CD4-positive, alpha-beta T cell (primary cell): Measurements from ENCODE around the gene SLC2A9. TPM values are rescaled to one million over a fixed set of nuclear protein-coding genes. Genes with fewer than 3 reads are reported as not detected.

Experiments
- ATAC-seq: fragments of 200-7000 bp; cut with Tn5 transposase; one replicate; pipeline ENCODE4 v1.10.0; 2022; ENCODE audit warnings: mild to moderate bottlenecking; ENCODE audit not compliant: poor library complexity
- CTCF ChIA-PET: fragments of 350-600 bp; sonication (Branson Sonifier 250); formaldehyde crosslinking; loops from one replicate; lab custom pipeline; 2021; ENCODE audit warnings: antibody characterized with exemption, inconsistent platforms; lab: Charles Lee
- POLR2A ChIA-PET: fragments of 350-600 bp; sonication (Branson Sonifier 250); formaldehyde crosslinking; loops from one replicate; lab custom pipeline; 2021; ENCODE audit warnings: antibody characterized with exemption, inconsistent platforms; lab: Charles Lee
- DNase-seq, 14 experiments: peaks; one replicate each; pipeline ENCODE4 v3.0.0-alpha.2; 2013 to 2020; ENCODE audit warnings: mixed read lengths in 2 of 14
- H3K27ac ChIP-seq, 2 donors: one replicate each; pipeline versions ENCODE4 v1.5.1 to v1.7.0; 2013; ENCODE audit warnings: low read length in 2 of 2, low read depth in 1 of 2, mild to moderate bottlenecking in 1 of 2
- H3K27me3 ChIP-seq, 2 experiments: 1 replicate in 1 of 2; 2 replicates in 1 of 2; pipeline versions ENCODE4 v1.6.1 to v1.7.0; 2013; ENCODE audit warnings: low read length in 2 of 2, control low read depth in 1 of 2, mild to moderate bottlenecking in 1 of 2, moderate library complexity in 1 of 2; ENCODE audit not compliant: insufficient read depth in 2 of 2, control insufficient read depth in 1 of 2
- H3K36me3 ChIP-seq: one replicate; pipeline ENCODE4 v1.6.1; 2013; ENCODE audit warnings: low read length, control low read depth; ENCODE audit not compliant: insufficient read depth
- H3K4me1 ChIP-seq: one replicate; pipeline ENCODE4 v1.6.1; 2013; ENCODE audit warnings: low read length, control low read depth; ENCODE audit not compliant: insufficient read depth
- H3K4me3 ChIP-seq: one replicate; pipeline ENCODE4 v1.5.1; 2013; ENCODE audit warnings: mild to moderate bottlenecking, low read length, moderate library complexity
- H3K9me3 ChIP-seq, 2 experiments: 1 replicate in 1 of 2; 2 replicates in 1 of 2; pipeline versions ENCODE4 v1.6.1 to v1.7.0; 2013; ENCODE audit warnings: low read length in 2 of 2, mild to moderate bottlenecking in 2 of 2, control low read depth in 1 of 2, moderate library complexity in 1 of 2; ENCODE audit not compliant: control insufficient read depth in 1 of 2, insufficient read depth in 1 of 2
- H3K27ac Mint-ChIP-seq: one replicate; pipeline ENCODE4 v1.8.0; 2020; ENCODE audit warnings: mixed read lengths
- H3K27me3 Mint-ChIP-seq: one replicate; pipeline ENCODE4 v1.8.0; 2021; ENCODE audit warnings: mixed read lengths
- H3K36me3 Mint-ChIP-seq: one replicate; pipeline ENCODE4 v1.8.0; 2021; ENCODE audit warnings: low read depth, mixed read lengths
- H3K4me1 Mint-ChIP-seq: one replicate; pipeline ENCODE4 v1.8.0; 2021; ENCODE audit warnings: low read depth, mixed read lengths
- H3K4me3 Mint-ChIP-seq: one replicate; pipeline ENCODE4 v1.8.0; 2020; ENCODE audit warnings: mild to moderate bottlenecking, mixed read lengths
- H3K9me3 Mint-ChIP-seq: one replicate; pipeline ENCODE4 v1.8.0; 2020; ENCODE audit warnings: mixed read lengths
- CTCF ChIP-seq: fragments of 200-600 bp; IDR thresholded peaks from one replicate; pipeline ENCODE4 v1.8.0; 2022; ENCODE audit warnings: antibody characterized with exemption, mild to moderate bottlenecking
- intact Hi-C, 2 experiments: fragments of 100-400 bp; cut with DNase I in 1 of 2; cut with micrococcal nuclease in 1 of 2; formaldehyde crosslinking; loops; one replicate each; pipeline versions ENCODE4 v1.15.1 to v1.9.0; 2023 to 2025; cut with DNase I, micrococcal nuclease
- total RNA-seq, 174 experiments: library from RNA in 2 of 174; stranded (reverse) in 2 of 174; gene quantifications; one replicate each; pipeline ENCODE4 v1.2.3 and lab custom pipeline; 2021 to 2026

SLC2A9 gene
- total RNA-seq, 2 experiments from 2014 or later = 2.2 to 3.6 TPM

- Mint-ChIP-seq H3K27ac (no peak overlapping the region), H3K4me1 (no peaks in the 10 kb centered on the region), H3K36me3 (no peaks in the 10 kb centered on the region), H3K4me3 (no peak overlapping the region), H3K9me3 (no peaks in the 10 kb centered on the region), H3K27me3 (no peaks in the 10 kb centered on the region)
- H3K9me3 ChIP-seq = peaks cover 0 to 3% of the 10 kb centered on the region in 2 experiments
- H3K27me3 ChIP-seq = no peaks in the 10 kb centered on the region
- no peaks in the 10 kb centered on the region for H3K4me1 ChIP-seq
- H3K4me3 ChIP-seq = no peak overlapping the region
- ChIA-PET POLR2A (no interaction called here), CTCF (no interaction called here)
- DNase-seq (no peak), ATAC-seq (no peak)
- no peaks in the 10 kb centered on the region for H3K36me3 ChIP-seq
- H3K27ac ChIP-seq = no peak overlapping the region
- intact Hi-C loops = no loop called here
- TF ChIP-seq CTCF = no peak
Measured at GRCh38 chr4:10006601-10007435, 14.5 kb downstream of the SLC2A9 start.

DNA sequence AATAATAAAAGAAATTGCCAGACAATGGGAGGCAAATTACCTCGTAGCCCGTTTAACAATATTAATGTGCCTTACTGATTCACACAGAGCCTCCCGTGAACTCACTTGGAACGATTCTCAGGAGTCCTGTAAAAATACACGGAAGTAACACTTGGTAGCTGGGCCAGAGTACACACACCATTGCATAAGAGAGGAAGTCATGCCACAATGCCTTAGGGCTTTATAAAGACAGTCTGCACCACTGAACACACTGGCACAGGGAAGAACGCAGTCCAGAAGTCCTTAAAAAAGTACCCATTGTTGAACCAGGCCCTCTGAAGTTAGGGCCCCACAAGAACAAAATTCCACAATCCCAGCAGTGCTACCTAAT lies 15.1 kb downstream of the SLC2A9 start:
- no peaks in the 10 kb centered on the region for H3K36me3 ChIP-seq
- intact Hi-C loops = no loop called here

DNA sequence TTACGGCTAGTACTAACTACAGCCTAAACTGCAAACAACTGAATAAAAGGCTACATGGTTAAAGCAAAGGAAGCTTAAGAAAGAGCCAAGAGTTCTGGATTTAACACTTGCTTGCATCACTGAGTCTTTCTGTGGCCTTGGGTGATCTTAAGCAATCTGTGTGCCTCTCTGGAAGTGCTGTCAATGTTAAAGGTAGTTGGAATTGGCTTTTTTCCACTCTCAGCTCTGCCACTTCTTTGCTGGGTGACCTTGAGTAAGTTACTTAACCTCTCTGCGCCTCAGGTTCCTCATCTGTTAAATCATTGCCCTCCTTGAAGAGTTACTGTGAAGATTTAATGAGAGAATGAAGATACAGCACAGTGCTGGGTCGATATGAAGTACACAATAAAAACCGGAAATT lies 15.7 kb downstream of the SLC2A9 start:
- no peak for DNase-seq
- no peaks in the 10 kb centered on the region for H3K4me1 Mint-ChIP-seq
- H3K27me3 ChIP-seq = no peaks in the 10 kb centered on the region
- no peak overlapping the region for H3K4me3 Mint-ChIP-seq
- H3K36me3 ChIP-seq = no peaks in the 10 kb centered on the region
- CTCF ChIA-PET = no interaction called here
- H3K4me1 ChIP-seq = no peaks in the 10 kb centered on the region
- no peaks in the 10 kb centered on the region for H3K36me3 Mint-ChIP-seq
- ATAC-seq = no peak
- no peak overlapping the region for H3K27ac Mint-ChIP-seq
- TF ChIP-seq CTCF = no peak
- no peak overlapping the region for H3K27ac ChIP-seq
- no peaks in the 10 kb centered on the region for H3K27me3 Mint-ChIP-seq
- H3K9me3 ChIP-seq = peaks cover 0 to 4% of the 10 kb centered on the region in 2 experiments
- POLR2A ChIA-PET = no interaction called here
- intact Hi-C loops = no loop called here
- H3K9me3 Mint-ChIP-seq = no peaks in the 10 kb centered on the region
- H3K4me3 ChIP-seq = no peak overlapping the region

More for the DNA sequence above, 15.1 kb downstream of the SLC2A9 start:
- H3K4me1 Mint-ChIP-seq = no peaks in the 10 kb centered on the region
- Histone ChIP-seq H3K4me1 (no peaks in the 10 kb centered on the region), H3K27me3 (no peaks in the 10 kb centered on the region), H3K27ac (no peak overlapping the region), H3K4me3 (no peak overlapping the region), H3K9me3 (peaks cover 0 to 4% of the 10 kb centered on the region in 2 experiments)
- H3K4me3 Mint-ChIP-seq = no peak overlapping the region
- TF ChIP-seq CTCF = no peak
- ChIA-PET CTCF (no interaction called here), POLR2A (no interaction called here)
- ATAC-seq (no peak), DNase-seq (peak in 2 of 14 experiments; percentile 32 to 33)
- H3K36me3 Mint-ChIP-seq = no peaks in the 10 kb centered on the region
- no peaks in the 10 kb centered on the region for H3K27me3 Mint-ChIP-seq
- H3K27ac Mint-ChIP-seq = no peak overlapping the region
- no peaks in the 10 kb centered on the region for H3K9me3 Mint-ChIP-seq
